Hepatocyte (in vitro differentiated cells): ENCODE results near the gene TNFRSF21. TPM values are rescaled to one million over a fixed set of nuclear protein-coding genes. Genes with fewer than 3 reads are reported as not detected.

Source experiments
- DNase-seq: peaks from one replicate; pipeline ENCODE4 v3.0.0-alpha.2; 2016; ENCODE audit warnings: low spot score
- H2AFZ ChIP-seq: fragments of 200-600 bp; sonication (generic); 2 replicates; pipeline ENCODE4 v1.6.0; 2016; ENCODE audit warnings: antibody characterized with exemption, mild to moderate bottlenecking
- H3K27ac ChIP-seq: fragments of 200-600 bp; sonication (generic); 2 replicates; pipeline ENCODE4 v1.5.1; 2016; ENCODE audit warnings: mild to moderate bottlenecking
- H3K27me3 ChIP-seq: fragments of 200-600 bp; sonication (generic); 2 replicates; pipeline ENCODE4 v1.6.1; 2016
- H3K36me3 ChIP-seq: fragments of 200-600 bp; sonication (generic); replicated peaks from 2 replicates; pipeline ENCODE4 v1.5.1; 2016; ENCODE audit warnings: low read depth; ENCODE audit not compliant: insufficient read depth
- H3K4me1 ChIP-seq: fragments of 200-600 bp; sonication (generic); 2 replicates; pipeline ENCODE4 v1.5.1; 2016; ENCODE audit warnings: mild to moderate bottlenecking, moderate library complexity; ENCODE audit not compliant: insufficient read depth
- H3K4me2 ChIP-seq: fragments of 200-600 bp; sonication (generic); 2 replicates; pipeline ENCODE4 v1.6.0; 2016
- H3K4me3 ChIP-seq: fragments of 200-600 bp; sonication (generic); 2 replicates; pipeline ENCODE4 v1.5.1; 2016; ENCODE audit warnings: mild to moderate bottlenecking
- H3K79me2 ChIP-seq: fragments of 200-600 bp; sonication (generic); 2 replicates; pipeline ENCODE4 v1.6.0; 2017; ENCODE audit warnings: mild to moderate bottlenecking
- H3K9me2 ChIP-seq: fragments of 200-600 bp; sonication (generic); replicated peaks from 2 replicates; pipeline ENCODE4 v1.6.0; 2017; ENCODE audit warnings: mild to moderate bottlenecking; ENCODE audit not compliant: insufficient read depth
- H3K9me3 ChIP-seq: fragments of 200-600 bp; sonication (generic); 2 replicates; pipeline ENCODE4 v1.5.1; 2016; ENCODE audit warnings: low read depth, mild to moderate bottlenecking
- H4K20me1 ChIP-seq: fragments of 200-600 bp; sonication (generic); 2 replicates; pipeline ENCODE4 v1.6.0; 2016; ENCODE audit warnings: mild to moderate bottlenecking; ENCODE audit not compliant: insufficient read depth, poor library complexity, severe bottlenecking
- CTCF ChIP-seq: fragments of 200-600 bp; sonication (generic); IDR thresholded peaks from 2 replicates; pipeline ENCODE4 v1.5.1; 2016; ENCODE audit warnings: antibody characterized with exemption, mild to moderate bottlenecking; ENCODE audit not compliant: poor library complexity
- EZH2 ChIP-seq: fragments of 200-600 bp; sonication (generic); IDR thresholded peaks from 2 replicates; pipeline ENCODE4 v1.6.1; 2016; ENCODE audit warnings: antibody characterized with exemption, mild to moderate bottlenecking, borderline replicate concordance
- EZH2phosphoT487 ChIP-seq: fragments of 200-600 bp; sonication (generic); IDR thresholded peaks from one replicate; pipeline ENCODE4 v1.6.1; 2018; ENCODE audit warnings: antibody characterized with exemption, mild to moderate bottlenecking, low read depth, moderate library complexity; ENCODE audit not compliant: unreplicated experiment, severe bottlenecking
- WGBS: methylation state at CpG from one replicate; pipeline ENCODE4 v1.1.6; 2016; ENCODE audit warnings: low lambda C conversion rate; ENCODE audit errors: missing lambda C conversion rate; 5-methylcytosine and 5-hydroxymethylcytosine counted together
- polyA plus RNA-seq: library from polyadenylated mRNA; unstranded; fragments of >200 nt; fragmentation: Nextera tagmentation; extraction: Ambion mirVana; gene quantifications from 2 replicates; pipeline ENCODE4 v1.2.1, GENCODE V29; 2016
- total RNA-seq: library from RNA; depleted of rRNA; stranded (reverse); fragments of >200 nt; gene quantifications from 2 replicates; pipeline ENCODE4 v1.2.3, GENCODE V29; 2014

The TNFRSF21 gene
- total and polyA plus RNA-seq, 2 experiments from 2014 or later: 52.1 to 104 TPM

- Histone ChIP-seq H2AFZ (no peak overlapping the region), H3K4me2 (no peak overlapping the region), H3K27ac (no peak overlapping the region), H3K4me1 (peaks cover 26% of the 10 kb centered on the region), H3K9me3 (no peaks in the 10 kb centered on the region), H3K4me3 (no peak overlapping the region), H3K27me3 (no peaks in the 10 kb centered on the region), H3K36me3 (no peaks in the 10 kb centered on the region), H4K20me1 (peaks cover 42% of the 10 kb centered on the region), H3K9me2 (no peaks in the 10 kb centered on the region), H3K79me2 (peaks cover 99% of the 10 kb centered on the region)
- no peak for DNase-seq
- TF ChIP-seq CTCF: no peak
- no peak for TF ChIP-seq EZH2
- no peak for TF ChIP-seq EZH2phosphoT487
- 83% methylated on average over 5 of the region's 5 CpGs for WGBS
Measured at GRCh38 chr6:47300417-47300816, 9.3 kb downstream of the TNFRSF21 start.

DNA sequence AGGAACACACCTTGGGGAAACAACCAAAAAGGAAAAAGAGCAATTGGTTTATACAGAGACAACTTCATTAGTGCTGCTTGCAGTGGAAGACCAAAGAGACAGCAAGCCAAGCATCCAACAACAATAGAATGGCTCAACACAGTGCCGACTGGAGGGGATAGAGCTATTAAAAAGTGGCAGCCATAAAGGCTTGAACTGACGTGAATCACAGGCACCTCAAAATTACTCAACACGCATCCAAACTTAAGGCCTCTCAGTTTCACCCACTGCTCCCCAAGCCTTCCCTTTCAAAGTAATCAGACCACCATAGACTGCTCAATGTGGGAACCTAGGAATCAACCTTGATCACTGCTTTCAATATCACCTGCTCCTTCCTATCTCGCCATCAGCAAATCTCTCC lies 9.7 kb downstream of the TNFRSF21 start:
- no peak for TF ChIP-seq EZH2phosphoT487
- no peak for TF ChIP-seq EZH2
- no peak for TF ChIP-seq CTCF
- Histone ChIP-seq H3K9me2 (no peaks in the 10 kb centered on the region), H3K9me3 (no peaks in the 10 kb centered on the region), H3K27me3 (no peaks in the 10 kb centered on the region), H3K4me2 (no peak overlapping the region), H3K79me2 (peaks cover 99% of the 10 kb centered on the region), H3K4me3 (no peak overlapping the region), H4K20me1 (peaks cover 42% of the 10 kb centered on the region), H3K36me3 (no peaks in the 10 kb centered on the region), H3K4me1 (peaks cover 24% of the 10 kb centered on the region), H3K27ac (no peak overlapping the region), H2AFZ (no peak overlapping the region)
- 97% methylated on average over 4 of the region's 4 CpGs for WGBS
- DNase-seq: no peak

DNA sequence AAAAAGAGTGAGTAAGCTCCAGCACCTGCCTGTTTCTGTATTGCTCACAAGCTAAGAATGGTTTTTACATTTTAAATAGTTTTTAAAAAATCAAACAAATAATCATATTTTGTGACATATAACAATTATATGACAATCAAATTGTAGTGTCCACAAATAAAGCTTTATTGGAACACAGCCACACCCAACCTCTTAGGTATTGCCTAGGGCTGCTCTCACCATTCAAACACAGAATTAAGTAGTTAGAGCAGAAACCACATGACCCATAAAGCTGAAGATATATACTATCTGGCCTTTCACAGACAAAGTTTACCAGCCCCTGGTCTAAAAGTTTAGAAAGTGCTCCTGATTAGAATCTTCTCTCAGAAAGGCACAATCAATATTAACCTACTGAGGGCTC lies 11.2 kb downstream of the TNFRSF21 start:
- Histone ChIP-seq H3K4me3 (no peak overlapping the region), H3K4me1 (peaks cover 14% of the 10 kb centered on the region)

More for the DNA sequence above, 11.2 kb downstream of the TNFRSF21 start:
- no peak overlapping the region for H3K27ac ChIP-seq
- H3K27me3 ChIP-seq: no peaks in the 10 kb centered on the region
- DNase-seq: no peak
- TF ChIP-seq EZH2 (no peak), CTCF (no peak), EZH2phosphoT487 (no peak)
- H3K4me2 ChIP-seq: no peak overlapping the region
- H3K9me3 ChIP-seq: no peaks in the 10 kb centered on the region
- H2AFZ ChIP-seq: no peak overlapping the region
- peaks cover 47% of the 10 kb centered on the region for H4K20me1 ChIP-seq
- no peaks in the 10 kb centered on the region for H3K36me3 ChIP-seq
- no peaks in the 10 kb centered on the region for H3K9me2 ChIP-seq
- H3K79me2 ChIP-seq: peaks cover 99% of the 10 kb centered on the region
